NT2/D1 (cell line): ENCODE results near the gene PMPCA.

Experiments
- DNase-seq: peaks from one replicate; pipeline ENCODE4 v3.0.0-alpha.2; 2011; ENCODE audit warnings: low read depth, low spot score
- H3K27me3 ChIP-seq: 2 replicates; pipeline ENCODE4 v1.6.0; 2011; ENCODE audit warnings: mild to moderate bottlenecking; ENCODE audit not compliant: insufficient read length, insufficient read depth
- H3K36me3 ChIP-seq: 2 replicates; pipeline ENCODE4 v1.6.1; 2011; ENCODE audit warnings: mild to moderate bottlenecking, low read length, mixed read lengths; ENCODE audit not compliant: insufficient read depth, insufficient read length
- H3K4me1 ChIP-seq: 2 replicates; pipeline ENCODE4 v1.5.1; 2011; ENCODE audit not compliant: insufficient read depth, insufficient read length
- H3K4me3 ChIP-seq: 2 replicates; pipeline ENCODE4 v1.5.1; 2011; ENCODE audit warnings: low read depth; ENCODE audit not compliant: insufficient read length
- H3K9ac ChIP-seq: 2 replicates; pipeline ENCODE4 v1.6.0; 2011; ENCODE audit warnings: low read depth; ENCODE audit not compliant: insufficient read length
- H3K9me3 ChIP-seq: 2 replicates; pipeline ENCODE4 v1.5.1; 2011; ENCODE audit warnings: mild to moderate bottlenecking, low read length; ENCODE audit not compliant: insufficient read depth
- SUZ12 ChIP-seq: IDR thresholded peaks from 2 replicates; pipeline ENCODE4 v1.6.1; 2011; ENCODE audit not compliant: insufficient read length, insufficient read depth; ENCODE audit errors: extremely low read depth
- YY1 ChIP-seq: IDR thresholded peaks from 2 replicates; pipeline ENCODE4 v1.6.1; 2011; ENCODE audit not compliant: insufficient read length, insufficient read depth
- ZNF274 ChIP-seq: IDR thresholded peaks from 2 replicates; pipeline ENCODE4 v1.6.1; 2011; ENCODE audit warnings: mild to moderate bottlenecking, low read depth, low read length

PMPCA gene

DNA sequence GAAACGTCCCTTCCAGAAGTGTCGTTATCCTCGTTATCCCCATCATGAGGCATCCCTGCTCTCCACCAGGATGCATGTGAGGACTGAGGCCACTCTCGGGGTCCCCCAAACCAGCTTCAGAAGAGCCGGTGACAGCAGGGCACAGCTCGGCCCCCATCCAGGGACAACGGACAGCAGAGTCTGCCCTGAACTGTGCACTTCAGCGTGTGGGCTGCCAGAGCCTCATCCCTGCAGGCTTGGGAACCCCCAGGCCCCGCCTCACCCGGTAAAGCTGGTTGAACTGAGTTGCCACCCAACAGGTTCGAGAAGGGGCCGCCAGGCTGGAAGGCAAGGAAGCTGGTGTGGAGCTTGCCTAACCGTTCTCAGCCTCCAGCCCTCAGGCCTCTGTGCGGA, 36.3 kb upstream of the PMPCA start:
- TF ChIP-seq SUZ12 (no peak), YY1 (no peak), ZNF274 (no peak)
- Histone ChIP-seq H3K4me3 (no peak overlapping the region), H3K27me3 (no peaks in the 10 kb centered on the region), H3K4me1 (peaks cover 26% of the 10 kb centered on the region), H3K36me3 (peaks cover 96% of the 10 kb centered on the region), H3K9ac (peak overlapping the region; percentile 32), H3K9me3 (no peaks in the 10 kb centered on the region)
- no peak for DNase-seq

DNA sequence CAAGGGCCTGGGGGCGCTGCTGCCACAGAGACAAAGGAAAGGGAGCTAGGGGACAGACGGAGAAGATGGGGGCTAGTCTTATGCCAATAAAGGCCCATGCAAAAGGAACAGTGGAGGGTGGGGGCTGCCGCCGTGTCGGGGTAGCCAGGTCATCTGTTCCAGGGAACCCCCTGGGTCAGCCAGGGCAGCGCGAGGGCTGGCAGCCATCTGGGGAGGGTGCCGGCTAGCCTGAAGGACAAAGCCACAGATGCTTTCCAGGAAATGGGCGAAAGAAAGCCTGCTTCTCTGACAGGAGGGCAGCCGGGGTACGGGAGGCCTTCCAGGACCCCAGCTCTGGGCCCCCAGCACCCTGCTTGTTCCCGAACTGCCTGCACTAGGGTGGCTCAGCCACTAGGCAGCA, 35.4 kb upstream of the PMPCA start:
- peaks cover 95% of the 10 kb centered on the region for H3K36me3 ChIP-seq
- no peak overlapping the region for H3K4me3 ChIP-seq
- H3K27me3 ChIP-seq, result no peaks in the 10 kb centered on the region
- no peak overlapping the region for H3K9ac ChIP-seq
- no peaks in the 10 kb centered on the region for H3K9me3 ChIP-seq
- no peak for DNase-seq
- H3K4me1 ChIP-seq, result peaks cover 26% of the 10 kb centered on the region
- no peak for TF ChIP-seq YY1
- TF ChIP-seq SUZ12, result no peak
- TF ChIP-seq ZNF274, result no peak

DNA sequence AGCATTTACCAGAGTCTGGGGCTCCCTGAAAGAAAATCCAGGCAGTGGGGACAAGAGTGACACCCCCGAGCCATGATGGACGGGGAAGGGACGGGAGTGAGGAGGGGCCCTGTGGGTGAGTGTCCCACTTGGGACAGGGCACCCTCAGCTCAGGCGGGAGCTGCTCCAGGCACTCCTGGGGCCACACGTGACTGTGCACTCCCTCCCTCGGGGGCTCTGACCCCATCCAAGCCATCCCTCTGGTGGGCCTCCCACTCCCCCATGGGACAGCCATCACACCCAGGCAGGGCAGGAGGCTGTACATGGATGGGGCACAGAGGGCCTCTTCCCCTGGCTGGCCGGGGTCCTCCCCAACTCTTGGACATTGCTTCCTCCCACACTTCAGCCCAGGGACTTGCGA, 34.0 kb upstream of the PMPCA start:
- H3K9me3 ChIP-seq, result no peaks in the 10 kb centered on the region
- TF ChIP-seq SUZ12 (no peak), YY1 (no peak), ZNF274 (no peak)
- no peak overlapping the region for H3K9ac ChIP-seq
- DNase-seq, result no peak
- H3K4me1 ChIP-seq, result peaks cover 26% of the 10 kb centered on the region
- no peak overlapping the region for H3K4me3 ChIP-seq
- no peaks in the 10 kb centered on the region for H3K27me3 ChIP-seq
- H3K36me3 ChIP-seq, result peaks cover 96% of the 10 kb centered on the region

DNA sequence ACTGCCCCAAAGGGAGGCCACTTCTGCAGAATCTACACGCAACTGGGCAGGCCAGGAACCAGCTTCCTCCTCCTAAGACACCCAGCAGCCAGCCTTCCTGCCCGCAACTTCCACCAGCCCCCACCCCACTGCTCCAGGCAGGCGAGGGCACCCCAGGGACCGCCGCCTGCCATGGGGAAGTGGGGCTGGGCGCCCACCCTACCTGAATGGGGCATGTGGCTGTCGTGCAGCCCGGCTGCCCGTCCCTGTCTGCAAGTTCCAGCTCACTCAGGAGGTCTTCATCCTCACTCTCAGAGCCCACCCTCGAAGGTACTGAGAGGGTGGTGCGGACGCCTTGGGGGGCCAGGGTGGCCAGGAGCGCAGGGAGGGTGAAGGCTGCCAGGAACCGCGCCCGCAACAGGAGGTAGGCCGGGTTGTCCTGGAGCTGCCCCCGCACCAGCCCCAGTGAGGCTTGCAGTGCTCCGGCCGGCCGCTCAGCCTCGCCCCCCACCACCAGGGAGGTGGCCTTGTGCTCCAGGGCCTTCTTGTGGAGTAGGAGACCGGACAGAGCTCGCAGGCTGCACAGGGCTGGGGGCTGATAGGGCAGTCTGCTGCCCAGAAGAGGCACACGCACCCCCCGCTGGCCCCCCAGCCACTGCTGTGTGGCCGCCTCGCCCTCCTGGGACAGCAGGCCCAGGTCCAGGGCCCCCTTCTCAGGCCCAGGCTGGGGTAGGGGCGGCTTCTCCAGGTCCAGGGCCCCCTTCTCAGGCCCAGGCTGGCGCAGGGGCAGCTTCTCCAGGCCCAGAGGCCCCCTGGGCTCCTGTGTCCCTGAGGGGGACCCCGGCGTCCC, 32.9 kb upstream of the PMPCA start:
- no peaks in the 10 kb centered on the region for H3K9me3 ChIP-seq
- no peak for DNase-seq
- H3K36me3 ChIP-seq, result peaks cover 96% of the 10 kb centered on the region
- no peak overlapping the region for H3K9ac ChIP-seq
- no peaks in the 10 kb centered on the region for H3K27me3 ChIP-seq
- H3K4me1 ChIP-seq, result peaks cover 22% of the 10 kb centered on the region
- no peak overlapping the region for H3K4me3 ChIP-seq
- no peak for TF ChIP-seq YY1
- TF ChIP-seq SUZ12, result no peak
- no peak for TF ChIP-seq ZNF274

DNA sequence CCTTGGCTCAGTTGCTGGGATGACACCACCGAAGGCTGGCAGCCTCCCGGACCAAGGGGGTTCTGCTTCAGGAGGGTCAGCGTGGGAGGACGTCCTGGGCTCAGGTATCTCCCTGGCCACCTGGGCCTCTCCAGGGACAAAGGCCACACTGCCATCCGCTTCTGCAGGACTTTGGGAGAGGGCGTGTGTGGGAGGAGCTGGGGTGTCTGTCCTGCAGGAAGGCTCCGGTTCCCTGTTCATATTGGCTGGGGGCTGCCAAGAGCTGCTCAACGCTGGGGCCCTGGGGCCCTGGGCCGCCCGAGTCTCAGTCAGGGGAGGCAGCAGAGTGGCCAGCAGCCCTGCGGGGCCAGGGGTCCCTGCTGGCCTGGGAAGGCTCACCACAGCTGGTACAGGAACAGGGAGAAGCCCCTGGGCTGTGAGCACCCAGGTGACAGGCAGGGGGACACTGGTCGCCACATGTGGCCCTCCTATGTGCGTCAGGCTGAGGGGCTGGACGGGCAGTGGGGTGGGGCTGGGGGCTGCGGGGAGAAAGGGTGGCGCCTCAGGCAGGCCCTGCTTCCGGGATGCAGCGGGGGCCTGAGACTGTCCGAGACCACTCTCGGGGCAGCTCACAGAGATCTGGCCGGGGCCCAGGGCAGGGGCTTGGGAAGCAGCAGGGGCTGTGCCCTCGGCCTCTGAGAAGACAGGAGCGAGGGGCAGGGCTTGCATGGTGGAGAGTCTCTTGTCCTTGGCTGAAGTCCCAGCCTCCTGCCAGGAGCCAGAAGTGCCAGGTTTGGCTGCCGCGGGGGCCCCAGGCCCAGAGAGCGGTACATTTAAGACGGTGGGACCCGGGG, 32.1 kb upstream of the PMPCA start:
- no peak overlapping the region for H3K9ac ChIP-seq
- DNase-seq, result no peak
- no peaks in the 10 kb centered on the region for H3K27me3 ChIP-seq
- no peaks in the 10 kb centered on the region for H3K9me3 ChIP-seq
- H3K4me3 ChIP-seq, result no peak overlapping the region
- H3K4me1 ChIP-seq, result peaks cover 14% of the 10 kb centered on the region
- H3K36me3 ChIP-seq, result peaks cover 99% of the 10 kb centered on the region
- TF ChIP-seq SUZ12 (no peak), YY1 (no peak), ZNF274 (no peak)

DNA sequence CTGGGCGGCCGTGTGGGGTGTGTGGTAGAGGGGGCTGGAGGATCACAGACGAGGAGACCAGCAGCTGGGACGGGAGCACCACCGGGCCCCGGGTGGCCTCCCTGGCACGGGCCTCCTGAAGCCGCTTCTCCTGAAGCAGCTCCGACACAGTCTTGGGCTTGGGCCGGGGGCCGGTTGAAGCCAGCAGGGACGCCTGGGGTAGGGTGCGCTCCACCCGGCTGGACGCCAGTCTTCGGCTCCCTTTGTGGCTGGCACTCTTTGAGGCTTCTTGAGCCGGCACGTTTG, 31.5 kb upstream of the PMPCA start:
- TF ChIP-seq SUZ12 (no peak), YY1 (no peak), ZNF274 (no peak)
- Histone ChIP-seq H3K4me3 (no peak overlapping the region), H3K4me1 (peaks cover 11% of the 10 kb centered on the region), H3K27me3 (no peaks in the 10 kb centered on the region), H3K9ac (no peak overlapping the region), H3K36me3 (peaks cover 99% of the 10 kb centered on the region), H3K9me3 (no peaks in the 10 kb centered on the region)
- DNase-seq, result no peak

DNA sequence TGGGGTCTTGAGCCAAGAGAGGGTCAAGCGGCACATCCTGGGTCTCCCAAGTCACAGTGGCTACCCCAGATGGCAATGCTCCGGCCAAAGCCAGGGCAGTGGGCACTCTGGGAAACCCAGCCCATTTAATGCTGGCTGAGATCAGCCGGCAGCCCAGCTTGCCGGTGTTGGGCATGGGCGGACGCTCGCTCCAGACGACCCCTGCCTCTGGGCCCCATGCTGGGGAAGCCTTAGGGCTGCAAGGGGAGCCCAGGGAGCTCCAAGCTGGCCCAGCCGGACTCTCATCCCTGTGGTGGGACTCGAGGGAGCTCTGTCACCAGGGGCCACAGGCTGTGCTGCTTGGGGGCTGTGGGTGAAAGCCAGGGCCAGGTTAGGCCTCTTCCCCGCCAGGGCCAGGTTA, 31.1 kb upstream of the PMPCA start:
- no peaks in the 10 kb centered on the region for H3K9me3 ChIP-seq
- no peak overlapping the region for H3K4me3 ChIP-seq
- TF ChIP-seq ZNF274 (no peak), YY1 (no peak), SUZ12 (no peak)
- no peak overlapping the region for H3K9ac ChIP-seq
- peaks cover 8% of the 10 kb centered on the region for H3K4me1 ChIP-seq
- no peaks in the 10 kb centered on the region for H3K27me3 ChIP-seq
- DNase-seq, result no peak
- H3K36me3 ChIP-seq, result peaks cover 99% of the 10 kb centered on the region
